ENCODE data around the gene PLEKHG7.
"Not testable (repeated sequence)": the region's sequence is repeated elsewhere in the genome, so short reads cannot be mapped to it uniquely, and the experiment has no call there.

The PLEKHG7 gene

GRCh38 chr12:92702754-92703679 lies at the start of gene PLEKHG7:
PLEKHG7 (plus strand) TSS chr12:92702989; CDS start chr12:92706632, 3,643 bp downstream.
- DNase-seq: no peak

- not testable (repeated sequence) for DNase-seq
Measured at GRCh38 chr12:92654256-92654655, 48.5 kb upstream of the PLEKHG7 start.

GRCh38 chr12:92654929-92655328 lies 47.9 kb upstream of the PLEKHG7 start:
- no peak for DNase-seq

GRCh38 chr12:92656911-92657310 lies 45.9 kb upstream of the PLEKHG7 start:
- DNase-seq: no peak

GRCh38 chr12:92657770-92658169 lies 45.0 kb upstream of the PLEKHG7 start:
- DNase-seq: no peak

- DNase-seq: no peak
Measured at GRCh38 chr12:92658611-92659010, 44.2 kb upstream of the PLEKHG7 start.

GRCh38 chr12:92661269-92661668 lies 41.5 kb upstream of the PLEKHG7 start:
- no peak for DNase-seq

GRCh38 chr12:92665496-92665895 lies 37.3 kb upstream of the PLEKHG7 start:
- DNase-seq: no peak

- DNase-seq: no peak
Measured at GRCh38 chr12:92668739-92669138, 34.0 kb upstream of the PLEKHG7 start.

GRCh38 chr12:92671524-92671923 lies 31.3 kb upstream of the PLEKHG7 start:
- not testable (repeated sequence) for DNase-seq

- no peak for DNase-seq
Measured at GRCh38 chr12:92673756-92674155, 29.0 kb upstream of the PLEKHG7 start.

- no peak for DNase-seq
Measured at GRCh38 chr12:92674500-92674899, 28.3 kb upstream of the PLEKHG7 start.

- DNase-seq: no peak
Measured at GRCh38 chr12:92675092-92675865, 27.5 kb upstream of the PLEKHG7 start.

GRCh38 chr12:92676710-92677109 lies 26.1 kb upstream of the PLEKHG7 start:
- DNase-seq: no peak

- no peak for DNase-seq
Measured at GRCh38 chr12:92690601-92691000, 12.2 kb upstream of the PLEKHG7 start.

GRCh38 chr12:92695056-92695455 lies 7.7 kb upstream of the PLEKHG7 start:
- no peak for DNase-seq

GRCh38 chr12:92695577-92695976 lies 7.2 kb upstream of the PLEKHG7 start:
- no peak for DNase-seq

GRCh38 chr12:92696216-92696615 lies 6.6 kb upstream of the PLEKHG7 start:
- no peak for DNase-seq

GRCh38 chr12:92698474-92698873 lies 4.3 kb upstream of the PLEKHG7 start:
- DNase-seq: no peak

GRCh38 chr12:92701441-92701840 lies 1.3 kb upstream of the PLEKHG7 start:
- no peak for DNase-seq

- no peak for DNase-seq
Measured at GRCh38 chr12:92703786-92704185, 997 bp downstream of the PLEKHG7 start.

- DNase-seq: no peak
Measured at GRCh38 chr12:92706594-92706993, 3.8 kb downstream of the PLEKHG7 start.

GRCh38 chr12:92707926-92708325 lies 5.1 kb downstream of the PLEKHG7 start:
- no peak for DNase-seq

GRCh38 chr12:92715625-92716024 lies 12.8 kb downstream of the PLEKHG7 start:
- DNase-seq: no peak
